GM23248 (cell line): ENCODE results near the gene OR2Z1.
"Not testable (repeated sequence)": the region's sequence is repeated elsewhere in the genome, so short reads cannot be mapped to it uniquely, and the experiment has no call there.

Experiments
- EZH2 ChIP-seq: fragments of 200-600 bp; sonication (generic); IDR thresholded peaks from 2 replicates; pipeline ENCODE4 v1.6.1; 2018; ENCODE audit warnings: antibody characterized with exemption, mild to moderate bottlenecking; ENCODE audit not compliant: insufficient read depth, poor library complexity, severe bottlenecking
- EZH2phosphoT487 ChIP-seq: fragments of 200-600 bp; sonication (generic); IDR thresholded peaks from 2 replicates; pipeline ENCODE4 v1.6.1; 2018; ENCODE audit warnings: antibody characterized with exemption, moderate library complexity, mild to moderate bottlenecking, low read depth; ENCODE audit not compliant: insufficient read depth

- not testable (repeated sequence) for TF ChIP-seq EZH2, EZH2phosphoT487
These were observed 52.2 kb downstream of the OR2Z1 start for GRCh38 chr19:8773587-8773986.
